Measurements from ENCODE around the gene RASGRP1.

RASGRP1 gene

DNA sequence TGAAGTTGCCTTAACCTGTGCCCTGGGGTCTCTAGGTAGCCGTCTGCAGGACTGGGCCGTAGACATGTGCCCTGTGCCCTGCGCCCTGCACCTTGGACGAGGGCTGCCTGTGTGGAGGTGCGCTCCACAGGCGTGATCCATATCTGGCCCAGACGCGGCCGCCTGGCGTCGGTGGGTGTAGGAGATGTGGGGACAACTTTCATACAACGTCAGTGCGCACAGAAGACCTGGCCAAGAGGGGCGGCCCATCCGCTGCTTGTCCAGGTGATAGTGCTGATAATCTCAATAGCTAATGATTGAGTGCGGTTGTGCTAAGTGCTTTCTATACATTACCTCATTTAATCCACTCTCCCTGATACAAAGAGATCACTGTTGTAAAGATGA, 665 bp upstream of the RASGRP1 start:
- no peak for DNase-seq

GRCh38 chr15:38563723-38564519, 693 bp downstream of the RASGRP1 start:
- DNase-seq, result no peak

DNA sequence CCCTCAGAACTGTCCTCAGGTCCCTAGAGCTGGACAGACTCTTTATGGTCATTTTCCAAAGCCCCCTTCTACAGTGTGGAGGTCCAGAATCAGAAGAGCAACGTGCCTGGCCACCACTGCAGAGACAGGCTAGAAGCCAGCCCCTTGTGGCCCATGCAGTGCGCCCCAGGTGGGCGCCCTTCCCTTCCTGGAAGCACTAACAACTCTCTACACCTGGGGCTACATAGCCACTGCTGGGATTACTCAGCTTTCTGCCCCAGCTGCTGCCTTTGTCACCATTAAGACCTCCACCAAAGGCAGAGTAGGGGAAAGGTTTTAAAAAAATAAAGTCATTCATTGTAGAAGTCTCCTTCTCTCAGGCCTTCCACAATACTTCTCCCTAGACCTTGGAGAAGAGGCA, 2.3 kb downstream of the RASGRP1 start:
- no peak for DNase-seq

DNA sequence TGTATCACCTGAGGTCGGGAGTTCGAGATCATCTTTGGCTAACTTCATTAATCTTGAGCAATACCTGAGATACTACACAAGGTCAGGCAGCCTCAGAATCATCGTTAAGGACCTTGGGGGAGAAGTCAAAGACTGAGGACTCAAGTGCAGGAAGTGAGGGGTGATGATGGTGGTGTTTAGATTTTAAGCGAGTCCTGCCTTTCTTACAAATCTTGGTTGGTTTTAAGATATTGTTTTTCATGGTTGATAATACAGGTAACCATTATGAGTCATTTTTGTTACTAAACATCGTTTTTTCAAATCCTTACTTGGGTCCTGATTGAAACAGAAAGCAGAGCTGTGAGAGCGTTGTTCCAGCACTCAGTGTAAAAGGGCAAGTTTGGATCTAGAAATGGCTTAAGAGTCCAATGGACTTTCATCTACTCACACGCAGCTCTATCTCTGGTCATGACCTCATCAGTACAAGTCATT, 4.1 kb downstream of the RASGRP1 start:
- no peak for DNase-seq

GRCh38 chr15:38559636-38560307, 4.8 kb downstream of the RASGRP1 start:
- no peak for DNase-seq

GRCh38 chr15:38559131-38559530, 5.5 kb downstream of the RASGRP1 start:
- DNase-seq, result no peak

DNA sequence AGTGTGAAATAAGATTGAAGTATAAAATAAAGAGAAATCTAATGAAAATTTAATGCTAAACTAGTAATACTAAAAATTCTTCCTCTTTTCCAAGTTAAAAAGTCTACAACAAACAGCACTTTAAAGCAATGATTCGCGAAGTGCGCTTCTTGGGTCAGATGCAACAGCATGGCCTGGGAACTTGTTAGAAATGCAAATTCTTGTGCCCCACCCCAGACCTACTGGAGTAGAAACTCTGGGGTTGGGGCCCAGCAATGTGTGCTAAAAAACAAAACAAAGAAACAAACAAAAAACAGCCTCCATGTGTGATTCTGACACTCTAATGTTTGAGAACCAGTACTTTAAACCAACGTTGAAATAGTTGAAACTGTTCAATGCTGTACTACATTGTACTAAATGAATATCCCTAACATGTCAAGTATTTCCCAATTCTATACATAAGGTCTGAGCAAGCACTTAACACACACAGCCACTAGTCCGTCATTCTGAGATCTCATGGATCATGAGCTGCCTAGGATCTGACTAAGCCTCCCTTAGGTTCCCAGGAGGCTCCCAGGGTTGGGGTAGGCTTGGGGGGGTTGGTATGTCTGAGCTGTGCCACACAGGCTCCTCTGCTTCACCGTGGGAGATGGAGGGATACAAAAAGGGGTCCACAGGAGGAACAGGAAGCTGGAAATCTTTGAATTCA, 6.1 kb downstream of the RASGRP1 start:
- no peak for DNase-seq

GRCh38 chr15:38557921-38558320, 6.7 kb downstream of the RASGRP1 start:
- DNase-seq, result no peak

DNA sequence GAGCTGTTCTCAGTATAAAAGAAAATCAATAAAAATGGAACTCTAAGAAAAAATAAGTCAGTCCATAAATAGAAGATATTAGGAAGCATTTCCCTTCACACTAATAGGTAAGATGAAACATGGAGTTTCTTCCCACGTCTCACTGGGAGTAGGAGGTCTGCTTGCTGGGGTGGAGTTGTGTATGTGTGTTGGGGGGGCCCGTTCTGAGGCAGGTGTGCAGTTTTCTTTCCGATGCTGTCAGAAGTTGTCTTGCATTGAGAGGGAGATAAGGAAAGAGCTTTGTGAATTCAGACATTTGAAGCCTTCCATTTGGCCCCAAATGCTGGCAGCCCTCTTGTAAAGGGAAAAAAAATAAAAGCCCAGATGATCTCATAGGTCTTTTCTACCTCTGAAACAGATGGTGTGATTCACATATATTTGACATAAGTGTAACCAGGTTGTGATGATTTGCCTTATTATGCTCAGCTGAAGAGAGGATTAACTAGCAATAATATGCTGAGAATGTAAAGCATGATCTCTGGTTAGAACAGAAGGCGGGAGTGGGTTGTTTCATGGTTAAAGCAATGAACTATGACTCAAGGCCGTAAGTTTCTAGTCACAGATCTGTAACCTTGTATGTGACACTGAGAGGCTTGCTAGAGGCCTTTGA, 8.8 kb downstream of the RASGRP1 start:
- no peak for DNase-seq

DNA sequence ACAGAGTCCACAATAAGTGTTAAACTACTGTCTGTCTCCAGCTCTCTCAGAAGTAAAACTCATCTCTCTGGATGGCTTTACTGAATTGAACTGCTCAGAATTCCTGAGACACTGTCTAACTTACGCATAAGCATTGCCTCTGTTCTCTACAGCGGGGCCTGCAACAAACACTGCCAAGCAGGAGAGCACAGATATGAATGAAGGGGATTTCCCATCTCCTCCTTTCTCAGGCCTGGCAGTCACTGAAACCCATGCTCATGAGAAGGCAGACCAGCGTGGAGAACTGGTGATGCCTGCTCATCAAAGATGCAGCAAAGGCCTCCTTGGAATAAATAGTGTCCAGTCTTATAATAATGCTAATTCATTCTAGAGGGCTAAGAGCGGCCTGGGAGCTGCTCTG, 10.3 kb downstream of the RASGRP1 start:
- no peak for DNase-seq

- DNase-seq, result no peak
Observed at GRCh38 chr15:38553071-38553470, 11.5 kb downstream of the RASGRP1 start.

GRCh38 chr15:38551720-38552648, 12.6 kb downstream of the RASGRP1 start:
- DNase-seq, result no peak

- no peak for DNase-seq
Observed at GRCh38 chr15:38549222-38549621, 15.4 kb downstream of the RASGRP1 start.

DNA sequence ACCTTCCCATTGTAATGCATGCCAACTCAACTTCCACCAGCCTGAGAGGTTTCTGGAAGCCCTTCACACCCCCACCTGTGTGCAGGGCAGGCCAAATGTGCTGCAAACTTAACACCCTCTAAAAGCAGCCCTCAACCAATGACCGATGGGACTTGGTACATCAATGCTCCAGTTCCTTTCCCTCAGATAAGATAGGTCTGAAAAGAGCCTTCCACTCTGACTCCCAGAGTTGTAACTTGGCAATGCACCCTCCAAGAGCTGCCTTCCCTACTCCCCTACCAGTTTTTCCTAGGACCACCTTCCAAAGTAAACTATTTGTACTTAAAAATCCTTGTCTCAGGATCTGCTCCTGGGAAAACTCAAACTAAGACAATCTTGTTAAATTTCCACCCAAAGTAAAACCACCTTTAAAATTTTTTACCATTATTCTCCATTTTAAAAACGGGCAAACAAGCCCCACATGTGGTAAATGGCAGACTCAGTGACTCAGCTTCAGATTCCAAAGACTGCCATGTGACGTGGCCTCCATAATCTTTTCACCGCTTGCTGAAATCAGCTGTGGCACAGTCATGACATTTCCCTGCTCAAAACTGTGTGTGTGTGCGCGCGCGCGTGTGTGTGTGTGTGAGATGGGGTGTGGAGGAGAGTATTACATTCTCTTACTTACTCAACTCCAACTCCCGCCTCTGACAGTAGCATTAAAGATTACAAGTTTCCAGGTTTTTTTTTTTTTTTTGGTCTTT, 17.2 kb downstream of the RASGRP1 start:
- DNase-seq, result no peak

- DNase-seq, result no peak
Observed at GRCh38 chr15:38545179-38545578, 19.4 kb downstream of the RASGRP1 start.

DNA sequence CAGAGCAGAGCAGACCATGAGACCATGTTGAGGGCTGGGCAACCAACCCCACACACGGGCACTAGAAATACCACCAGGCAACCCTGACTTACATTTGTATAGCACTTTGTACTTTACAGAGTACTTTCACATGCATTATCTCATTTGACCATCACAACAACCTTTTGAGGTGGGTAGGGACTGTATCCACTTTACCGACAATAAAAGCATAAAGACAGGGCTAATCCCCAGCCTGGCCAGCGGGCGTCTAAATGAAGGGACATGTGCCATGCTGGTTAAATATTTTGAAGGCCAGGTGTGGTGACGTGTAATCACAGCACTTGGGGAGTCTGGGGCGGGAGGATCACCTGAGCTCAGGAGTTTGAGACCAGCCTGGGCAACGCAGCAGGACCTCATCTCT, 23.6 kb downstream of the RASGRP1 start:
- DNase-seq, result no peak

- DNase-seq, result no peak
Observed at GRCh38 chr15:38540510-38540909, 24.1 kb downstream of the RASGRP1 start.

DNA sequence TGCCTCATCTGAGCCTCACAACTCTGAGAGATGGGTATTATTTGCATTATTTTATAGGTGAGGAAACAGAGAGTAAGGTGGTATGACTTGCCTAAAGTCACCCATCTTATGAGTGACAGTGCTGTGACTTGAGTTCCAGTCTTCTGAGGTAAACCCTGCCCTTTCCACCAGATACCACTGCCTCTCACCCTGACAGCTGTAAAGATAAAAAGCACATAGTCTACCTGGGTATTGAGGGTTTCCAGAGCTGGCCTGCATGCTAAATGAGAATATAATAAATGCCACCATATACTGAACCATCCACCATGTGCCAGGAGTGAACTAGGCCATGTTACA, 25.6 kb downstream of the RASGRP1 start:
- DNase-seq, result no peak

- DNase-seq, result no peak
Observed at GRCh38 chr15:38538328-38539007, 26.1 kb downstream of the RASGRP1 start.

DNA sequence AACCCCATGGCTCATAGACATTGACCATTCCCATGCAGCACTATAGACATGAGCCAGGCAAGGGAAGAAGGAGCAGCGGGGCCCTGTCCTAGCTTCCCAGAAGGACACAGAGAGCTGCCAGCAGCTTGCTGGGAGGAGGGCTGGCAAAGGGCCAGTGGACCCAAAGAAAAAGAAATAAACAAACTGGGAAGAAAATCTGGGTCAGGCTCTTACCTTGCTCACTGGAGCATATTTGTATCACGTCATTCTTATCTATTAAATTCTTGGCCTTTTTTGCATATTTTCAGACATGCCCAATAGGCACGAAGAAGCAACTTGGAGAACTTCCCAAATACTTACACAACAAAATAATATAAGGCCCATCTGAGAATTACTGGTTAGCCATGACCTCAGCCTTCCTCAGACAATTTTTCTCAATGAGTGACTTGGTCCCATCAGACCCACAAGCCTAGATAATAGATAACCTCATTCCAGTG, 28.4 kb downstream of the RASGRP1 start:
- DNase-seq, result no peak

All from SW 1271 (cell line).